Thyroid gland (tissue), 4 donors: ENCODE data around the gene HEPH.

ENCODE experiments used
- CTCF ChIP-seq, 6 experiments: fragments of 200-600 bp in 3 of 6; fragments of 450-650 bp in 3 of 6; sonication (generic) in 3 of 6; IDR thresholded peaks; one replicate each; pipeline ENCODE4 v1.5.1; 2016 to 2019; ENCODE audit warnings: antibody characterized with exemption in 6 of 6, mild to moderate bottlenecking in 2 of 6, inconsistent platforms in 1 of 6, moderate library complexity in 1 of 6
- POLR2A ChIP-seq, 2 donors: fragments of 450-650 bp; IDR thresholded peaks; one replicate each; pipeline ENCODE4 v1.6.1; 2017; ENCODE audit warnings: antibody characterized with exemption in 2 of 2, mild to moderate bottlenecking in 2 of 2, moderate library complexity in 1 of 2

DNA sequence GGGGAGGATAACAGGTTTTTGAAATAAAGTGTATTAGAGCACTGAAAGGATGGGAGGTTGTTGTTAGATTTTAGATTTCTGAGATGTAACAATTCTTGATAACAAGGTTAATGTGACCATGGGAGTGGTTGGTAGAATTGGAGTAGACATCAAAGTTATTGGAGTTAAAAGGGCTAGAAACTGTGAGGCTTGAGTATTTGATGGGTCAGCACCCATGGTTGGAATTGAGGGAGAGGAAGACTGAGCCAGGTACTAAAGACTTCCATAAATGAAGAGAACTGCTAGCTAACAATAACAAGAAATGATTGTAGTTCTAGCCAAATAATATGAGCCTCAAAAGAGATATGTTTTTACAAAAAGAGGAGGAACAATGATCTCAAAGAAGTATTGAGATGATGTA is 98.8 kb downstream of the HEPH start:
- TF ChIP-seq CTCF (IDR thresholded peaks at IDR 0.05) (no peak), POLR2A (IDR thresholded peaks at IDR 0.05) (no peak)
